Measurements from ENCODE around the gene CUX1.
"Not testable (repeated sequence)": the region's sequence is repeated elsewhere in the genome, so short reads cannot be mapped to it uniquely, and the experiment has no call there.

Gene CUX1

DNA sequence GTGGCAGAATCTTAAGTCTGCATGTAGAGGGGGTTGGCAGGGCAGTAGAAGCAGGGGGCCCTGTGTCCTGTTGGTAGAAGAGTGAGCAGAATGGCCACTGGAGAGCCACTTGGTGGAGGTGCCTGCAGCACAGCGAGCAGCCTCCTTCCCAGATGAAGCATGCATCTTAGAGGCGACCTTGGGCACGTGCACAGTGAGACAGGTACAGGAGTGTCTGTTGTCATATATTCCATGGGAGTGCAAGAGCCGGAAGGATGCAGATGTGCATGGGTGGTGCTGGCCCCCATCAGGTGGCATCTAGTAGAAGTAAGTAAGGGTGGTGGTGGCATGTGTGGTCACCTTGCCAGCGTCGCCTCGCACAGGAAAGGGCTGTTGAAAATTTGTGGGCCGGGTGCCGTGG, 53.9 kb downstream of the CUX1 start:
- DNase-seq: no peak

DNA sequence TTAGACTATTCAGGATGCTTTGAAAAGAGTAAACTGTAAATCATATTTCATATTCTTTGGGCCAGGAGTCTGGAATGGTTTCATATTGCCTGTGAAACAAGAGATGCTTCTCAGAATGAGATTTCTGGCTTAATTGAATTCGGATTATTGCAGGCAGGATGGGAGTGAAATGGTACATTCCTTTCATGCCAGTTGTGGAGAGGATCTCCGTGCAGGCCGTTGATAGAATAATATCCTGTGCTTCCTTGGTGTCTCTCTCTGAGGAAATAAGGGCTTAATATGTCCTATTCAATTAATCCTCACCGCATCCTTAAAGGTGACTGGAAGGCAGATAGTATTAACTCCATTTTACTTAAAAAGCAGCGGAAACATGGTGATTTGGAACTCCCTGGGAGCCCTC, 56.6 kb downstream of the CUX1 start:
- DNase-seq: no peak

DNA sequence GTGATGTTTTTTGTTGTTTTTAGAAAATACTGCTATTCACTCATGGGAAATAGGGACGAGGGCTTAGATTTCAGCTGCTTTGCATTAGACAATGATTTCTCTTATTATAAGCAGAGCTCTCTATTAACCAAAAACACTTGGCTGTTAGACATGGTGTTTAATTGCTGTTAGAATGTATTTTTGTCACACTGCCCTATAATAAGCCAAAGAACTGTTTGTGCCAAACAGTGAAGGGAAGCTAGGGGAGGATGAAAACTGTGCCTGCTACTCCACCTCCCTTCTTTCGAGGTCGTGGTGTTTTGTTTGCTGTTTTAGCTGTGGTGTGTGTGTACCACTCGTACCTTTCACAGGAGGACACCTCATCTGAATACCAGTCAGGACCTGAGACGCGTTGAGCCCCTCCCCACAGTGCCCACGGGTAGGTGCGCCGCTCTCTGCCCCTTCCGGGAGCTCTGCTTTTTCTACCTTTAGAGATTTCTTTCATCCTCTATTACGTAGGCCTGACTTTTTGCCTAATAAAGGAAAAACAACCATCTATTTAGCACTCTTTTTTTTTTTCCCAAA, 57.9 kb downstream of the CUX1 start:
- no peak for DNase-seq

DNA sequence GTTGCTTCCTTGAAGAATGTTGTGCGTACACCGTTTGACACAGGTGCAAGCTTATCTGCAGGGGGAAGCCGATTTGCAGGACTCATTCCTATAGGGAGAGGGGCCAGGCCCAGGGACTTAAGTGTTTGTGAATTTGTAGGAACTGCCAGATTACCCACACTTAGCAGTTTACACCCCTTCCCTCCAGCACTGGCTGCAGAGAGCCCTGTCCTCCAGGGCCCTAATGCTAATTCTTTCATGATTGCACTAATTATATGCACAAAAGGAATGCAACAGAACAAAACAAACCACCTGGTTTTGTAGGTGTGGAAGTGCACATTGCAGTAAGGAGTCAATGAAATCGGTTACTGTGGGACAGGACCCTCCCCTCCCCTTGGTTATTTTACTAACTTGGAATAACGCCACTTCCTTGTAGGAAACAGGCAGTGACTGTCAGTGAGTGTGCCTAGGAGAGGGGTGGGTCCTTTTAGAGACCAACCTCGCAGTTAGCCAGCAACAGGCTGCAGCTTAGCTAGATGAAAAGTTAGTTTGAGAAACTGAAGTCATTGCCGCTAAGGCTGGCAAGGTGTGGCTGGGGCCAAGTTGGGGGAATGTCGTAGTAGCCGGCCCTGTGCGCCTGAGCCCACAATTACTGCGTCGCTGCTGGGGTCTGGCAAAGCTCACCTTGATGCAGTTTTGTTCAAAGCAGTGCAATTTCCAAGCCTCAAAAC, 60.6 kb downstream of the CUX1 start:
- no peak for DNase-seq

DNA sequence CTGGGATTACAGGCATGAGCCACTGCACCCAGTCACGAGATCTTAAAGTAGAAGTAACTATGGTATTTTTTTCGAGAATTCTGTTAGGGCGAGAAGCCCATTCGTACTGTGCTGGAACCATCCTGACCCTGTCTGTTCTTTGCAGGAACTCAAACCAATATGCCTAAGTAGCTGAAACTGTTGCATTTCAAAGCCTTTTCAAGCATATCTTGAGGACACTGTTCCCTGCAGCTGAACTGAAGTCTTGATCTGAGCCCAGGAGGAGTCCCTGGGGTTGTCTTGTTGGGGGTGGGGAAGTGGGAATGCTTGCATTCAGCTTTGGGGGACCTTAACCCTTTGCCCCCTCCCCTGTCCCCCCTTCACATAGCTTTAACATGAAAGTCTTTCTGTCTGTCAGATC, 61.5 kb downstream of the CUX1 start:
- DNase-seq: no peak

DNA sequence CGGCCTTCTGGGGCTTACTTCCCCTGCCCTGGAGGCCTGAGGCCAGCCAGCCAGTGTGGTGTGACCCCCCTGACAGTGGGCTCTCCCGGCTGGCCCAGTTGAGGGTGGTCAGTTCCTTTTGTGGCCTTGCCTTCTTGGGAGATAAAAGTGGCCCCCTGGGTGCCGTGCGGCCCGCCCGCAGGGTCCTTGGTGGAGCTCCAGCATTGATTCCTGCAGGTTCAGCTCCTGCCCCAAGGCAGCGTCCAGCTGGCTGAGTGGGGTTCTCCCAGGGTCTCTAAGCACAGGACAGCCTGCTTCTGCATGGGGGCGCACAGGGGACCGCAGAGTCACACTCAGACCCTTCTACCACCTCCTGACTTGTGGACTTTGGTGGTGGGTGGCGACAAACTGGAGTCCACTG, 62.1 kb downstream of the CUX1 start:
- no peak for DNase-seq

DNA sequence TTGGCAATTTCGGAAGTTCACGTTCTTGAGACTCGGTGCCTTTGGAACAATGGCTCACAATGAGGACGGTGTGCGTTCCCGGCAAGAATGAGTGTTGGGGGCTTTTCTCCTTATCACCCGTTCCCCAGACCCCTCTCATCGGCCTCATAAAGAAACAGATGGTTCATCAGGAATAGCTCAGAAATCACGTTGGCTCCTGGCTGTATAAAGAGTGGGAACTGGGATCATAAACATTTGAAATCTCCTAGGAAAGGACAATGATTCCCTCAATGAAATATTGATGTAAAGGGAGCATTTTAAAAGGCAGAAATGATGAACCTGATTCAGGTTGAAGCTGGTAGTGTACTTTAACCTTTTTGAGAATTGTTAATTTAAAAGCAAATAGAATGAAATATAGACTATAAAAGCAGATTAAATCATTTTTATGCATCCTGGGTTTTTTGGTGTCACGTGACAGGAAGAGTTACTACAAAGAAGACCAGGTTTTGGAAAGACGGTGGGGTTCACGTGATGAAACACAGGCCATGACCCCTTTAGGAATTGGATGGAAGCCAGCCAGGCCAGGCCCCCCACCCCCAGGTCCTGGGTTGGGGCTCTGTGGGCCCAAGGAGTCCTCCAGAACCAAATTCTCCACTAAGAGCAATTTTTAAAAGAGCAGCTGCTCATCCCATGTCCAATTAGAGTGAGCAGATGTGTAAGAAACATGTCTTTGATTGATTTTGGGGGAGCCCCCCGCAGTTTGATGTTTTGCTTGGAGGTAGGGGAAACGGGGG, 63.0 kb downstream of the CUX1 start:
- DNase-seq: no peak

DNA sequence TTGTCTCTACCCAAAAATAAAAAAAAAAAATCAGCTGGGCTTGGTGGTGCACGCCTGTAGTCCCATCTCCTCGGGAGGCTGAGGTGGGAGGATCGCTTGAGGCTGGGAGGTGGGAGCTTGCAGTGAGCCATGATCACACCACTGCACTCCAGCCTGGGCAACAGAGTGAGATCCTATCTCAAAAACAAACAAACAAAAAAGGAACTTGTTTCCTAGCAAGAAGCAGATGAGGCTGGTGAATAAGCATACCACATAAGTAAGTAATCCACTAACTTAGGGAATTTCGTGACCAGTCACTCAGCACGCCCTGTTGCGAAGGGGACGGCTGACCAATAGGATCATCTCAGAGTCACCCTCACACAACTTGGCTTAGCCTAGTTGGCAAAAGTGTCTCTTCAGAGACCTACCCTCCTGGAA, 64.6 kb downstream of the CUX1 start:
- peak; percentile 76 to 93 for DNase-seq

DNA sequence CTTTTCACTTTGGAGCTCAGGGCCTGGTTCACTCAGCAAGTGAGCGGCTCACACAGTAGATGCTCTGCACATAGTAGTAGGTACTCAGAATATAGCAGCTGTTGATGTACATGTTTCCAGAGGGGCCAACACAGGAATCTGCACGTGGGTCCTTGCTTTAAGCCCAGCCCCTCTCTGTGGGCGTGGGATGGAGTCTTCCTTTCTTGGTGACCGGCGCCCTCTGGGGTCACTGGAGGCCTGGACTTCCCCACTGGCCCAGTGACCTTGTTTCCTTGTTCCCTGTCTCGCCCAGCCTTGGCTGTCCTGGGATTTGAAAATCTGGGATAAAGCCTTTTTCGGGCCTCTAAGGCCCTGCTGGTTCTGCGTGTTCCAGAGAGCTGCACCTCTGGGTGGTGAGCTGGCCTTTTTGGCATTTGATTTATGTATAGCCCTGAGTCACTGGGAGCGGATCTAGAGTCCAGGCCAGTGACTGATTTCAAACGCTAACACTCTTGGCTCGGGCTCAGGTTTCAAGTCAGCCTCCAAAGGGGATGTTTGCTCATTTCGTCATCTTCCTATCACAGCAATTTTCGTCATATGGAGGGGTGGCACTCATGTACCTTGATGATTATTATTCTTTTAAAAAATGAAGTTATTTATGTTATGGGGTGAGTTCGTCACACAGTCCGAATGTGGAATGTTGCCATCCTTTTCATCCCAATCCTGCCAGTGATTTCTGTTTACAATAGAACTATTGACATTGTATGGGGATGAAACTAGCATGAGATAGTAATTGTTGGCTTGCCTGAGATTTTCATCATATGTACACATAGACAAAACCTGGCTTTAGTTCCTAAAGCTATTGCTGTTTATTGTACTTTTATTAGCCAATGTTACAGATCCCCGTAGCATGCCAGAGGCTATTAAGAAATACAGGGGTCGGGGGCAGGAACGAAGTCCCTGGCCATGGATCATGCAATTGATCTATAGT, 65.5 kb downstream of the CUX1 start:
- peak; percentile 81 to 90 for DNase-seq

DNA sequence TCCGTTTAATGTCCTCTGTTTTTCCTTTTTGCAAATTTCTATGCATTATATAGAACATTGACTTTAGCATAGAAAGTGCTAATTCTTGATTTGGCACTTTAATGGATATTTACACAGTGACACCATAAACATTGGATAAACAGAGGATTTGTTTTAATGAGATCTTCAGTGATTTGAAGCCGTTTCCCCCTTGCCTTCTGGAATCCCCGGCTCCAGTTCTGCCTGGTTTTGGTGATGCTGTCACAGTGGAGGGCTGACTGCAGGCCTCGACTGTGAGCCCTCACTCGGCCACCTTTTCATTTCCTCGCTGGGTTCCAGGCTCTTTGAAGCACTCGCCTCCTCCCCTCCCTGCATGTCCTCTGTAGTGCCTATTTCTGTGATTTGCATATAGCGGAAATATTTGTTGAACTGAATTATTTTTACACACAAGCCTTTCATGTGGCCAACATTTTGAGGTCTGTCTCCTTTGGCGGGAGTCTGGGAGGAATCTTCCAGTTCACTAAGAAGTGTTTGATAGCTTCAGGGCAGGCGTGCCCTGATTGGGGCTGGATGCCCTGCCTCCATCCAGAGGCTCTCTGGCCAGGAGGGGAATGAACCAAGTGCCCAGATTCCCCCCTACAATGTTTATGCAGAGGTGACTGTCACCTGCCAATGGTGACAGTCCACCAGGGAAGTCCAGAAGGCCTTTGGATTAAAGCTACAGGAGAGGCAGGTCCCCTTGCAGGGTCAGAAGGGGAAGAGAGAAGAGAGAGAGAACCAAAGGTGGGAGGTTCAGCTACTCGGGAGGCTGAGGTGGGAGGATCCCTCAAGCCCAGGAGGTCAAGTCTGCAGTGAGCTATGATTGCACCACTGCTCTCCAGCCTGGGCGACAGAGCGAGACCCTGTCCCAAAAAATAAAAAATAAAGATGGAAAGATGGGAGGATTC, 67.5 kb downstream of the CUX1 start:
- no peak for DNase-seq

DNA sequence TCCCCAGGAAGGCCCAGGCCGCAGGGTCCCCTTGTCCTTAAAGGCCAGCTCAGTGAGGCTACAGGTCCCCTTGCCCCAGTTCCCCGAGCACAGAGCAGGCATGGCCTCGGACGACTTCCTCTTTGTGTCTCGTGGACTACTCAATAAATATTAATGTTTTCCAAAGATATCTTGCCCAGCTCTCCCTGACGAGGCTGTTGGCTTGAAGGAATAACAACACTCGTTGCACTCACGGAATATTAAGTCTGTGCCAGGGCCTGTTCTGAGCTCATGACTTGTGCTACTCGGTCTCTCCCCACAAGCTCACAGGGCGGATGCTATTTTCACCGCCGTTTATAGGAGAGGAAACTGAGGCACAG, 68.2 kb downstream of the CUX1 start:
- no peak for DNase-seq

DNA sequence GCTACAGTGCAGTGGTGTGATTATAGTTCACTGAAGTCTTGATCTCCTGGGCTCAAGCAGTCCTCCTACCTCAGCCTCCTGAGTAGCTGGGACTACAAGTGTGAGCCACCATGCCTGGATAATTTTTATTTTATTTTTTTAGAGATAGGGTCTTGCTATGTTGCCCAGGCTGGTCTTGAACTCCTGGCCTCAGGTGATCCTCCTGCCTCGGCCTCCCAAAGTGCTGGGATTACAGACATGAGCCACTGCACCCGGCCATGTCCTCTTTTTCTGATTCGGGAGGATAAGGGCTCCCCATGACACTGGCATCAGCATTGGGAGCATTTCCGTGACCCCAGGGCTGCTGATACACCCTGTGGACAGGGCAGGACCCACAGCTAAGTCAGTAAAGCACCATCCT, 69.9 kb downstream of the CUX1 start:
- not testable (repeated sequence) for DNase-seq

DNA sequence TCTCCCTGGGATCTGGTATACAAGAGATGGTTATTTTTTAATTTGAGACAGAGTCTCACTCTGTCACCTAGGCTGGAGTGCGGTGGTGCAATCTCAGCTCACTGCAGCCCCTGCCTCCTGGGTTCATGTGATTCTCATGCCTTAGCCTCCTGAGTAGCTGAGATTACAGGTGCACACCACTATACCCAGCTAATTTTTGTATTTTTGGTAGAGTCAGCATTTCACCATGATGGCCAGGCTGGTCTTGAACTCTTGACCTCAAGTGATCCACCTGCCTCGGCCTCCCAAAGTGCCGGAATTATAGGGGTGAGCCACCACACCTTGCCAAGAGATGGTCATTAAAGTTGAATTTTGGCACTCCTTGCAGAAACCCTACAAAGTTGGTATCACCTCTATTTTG, 71.1 kb downstream of the CUX1 start:
- not testable (repeated sequence) for DNase-seq

DNA sequence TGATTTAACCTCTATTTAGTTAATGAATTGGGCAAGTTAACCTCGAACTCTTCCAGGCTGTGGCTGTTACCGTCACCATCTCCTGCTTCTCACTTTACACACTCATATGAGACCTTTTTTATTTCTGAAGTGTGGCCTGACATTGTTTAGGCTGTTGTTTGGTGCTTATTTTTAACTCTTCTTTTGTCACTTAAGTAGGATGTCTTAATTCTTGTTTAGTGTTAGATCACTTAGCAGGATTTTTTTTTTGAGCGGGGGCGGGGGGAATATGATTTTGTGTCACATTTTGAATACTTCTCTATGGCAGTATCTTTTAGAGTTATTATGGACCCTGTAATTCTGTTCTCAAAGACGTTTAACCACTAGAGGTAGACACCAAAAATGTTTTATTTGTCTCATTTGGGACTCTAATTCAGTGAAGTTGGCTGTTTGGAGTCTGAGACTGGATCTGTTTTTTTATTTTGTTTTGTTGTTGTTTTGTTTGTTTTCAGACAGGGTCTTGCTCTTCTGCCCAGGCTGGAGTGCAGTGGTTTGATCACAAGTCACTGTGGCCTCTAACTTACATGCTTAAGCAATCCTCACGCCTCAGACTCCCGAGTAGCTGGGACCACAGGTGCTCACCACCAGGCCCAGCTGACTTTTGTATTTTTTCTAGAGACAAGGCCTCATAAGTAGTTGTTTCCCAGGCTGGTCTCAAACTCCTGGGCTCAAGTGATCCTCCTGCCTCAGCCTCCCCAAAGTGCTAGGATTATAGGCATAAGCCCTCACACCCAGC, 73.5 kb downstream of the CUX1 start:
- peak; percentile 49 to 59 for DNase-seq

DNA sequence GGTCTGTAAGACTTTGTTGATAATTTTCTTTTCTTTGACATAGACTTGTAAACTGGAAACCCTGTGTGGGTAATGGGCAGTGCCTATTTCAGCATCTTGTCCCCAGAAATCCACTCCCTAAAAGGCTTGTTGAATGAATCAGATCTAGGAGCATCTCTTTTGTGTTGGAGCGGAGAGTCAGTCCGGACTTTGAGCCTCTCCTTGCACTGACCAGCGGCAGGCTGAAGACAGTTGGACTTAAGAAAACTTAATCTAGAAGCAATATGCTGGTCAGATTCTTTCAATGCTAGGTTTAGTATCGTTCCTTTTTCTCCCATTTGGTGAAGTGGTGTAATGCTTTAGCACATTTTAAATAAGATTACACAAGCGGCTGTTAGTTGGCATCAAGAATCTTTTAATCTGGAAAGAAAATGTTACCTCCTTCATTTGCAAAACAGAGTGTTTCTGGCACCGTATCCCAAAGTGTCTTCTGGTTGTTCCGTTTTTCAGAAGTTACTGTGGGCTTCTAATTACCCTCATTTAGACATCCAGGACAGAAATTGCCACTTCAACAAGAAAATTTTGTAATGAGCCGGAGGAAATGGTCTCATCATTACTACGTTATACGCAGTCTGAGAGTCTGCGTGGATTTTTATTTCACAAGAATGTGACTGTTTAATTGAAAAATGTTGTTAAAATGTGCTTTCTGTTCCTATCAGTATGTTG, 74.7 kb downstream of the CUX1 start:
- peak; percentile 89 to 91 for DNase-seq

DNA sequence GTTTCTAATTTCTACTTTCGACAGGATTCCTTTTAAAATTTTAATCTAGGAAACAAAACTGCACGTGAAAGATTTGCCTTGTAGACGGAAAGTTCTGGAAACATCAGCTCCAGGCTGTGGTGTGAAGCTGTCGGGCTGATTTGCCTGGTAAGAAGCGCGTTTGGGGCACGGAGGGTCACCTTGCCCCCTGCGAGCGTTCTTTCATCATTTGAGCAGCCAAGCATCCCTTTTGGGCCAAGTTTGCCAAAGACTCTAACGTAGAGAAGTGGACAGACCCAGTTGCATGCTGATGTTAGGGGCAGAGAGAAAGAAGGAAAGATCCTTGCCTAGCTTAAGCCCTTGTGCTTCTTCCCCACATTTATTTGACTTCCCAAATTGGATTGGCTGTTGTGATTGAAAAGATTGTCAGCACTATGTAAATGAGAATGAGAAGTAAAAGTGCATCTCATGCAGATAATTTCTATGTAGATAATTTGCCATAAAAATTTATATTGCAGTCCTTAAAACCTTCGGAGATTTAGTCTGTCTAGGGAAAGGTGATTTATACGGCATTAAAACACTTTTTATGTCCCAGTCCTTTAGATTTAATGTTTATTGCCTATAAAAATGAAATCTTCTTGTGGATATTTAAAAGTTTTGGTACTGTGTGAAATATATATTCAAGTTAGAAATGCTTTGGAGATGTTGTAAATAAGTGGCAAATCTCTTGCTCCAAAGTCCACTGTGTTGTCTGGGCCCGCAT, 76.1 kb downstream of the CUX1 start:
- no peak for DNase-seq

DNA sequence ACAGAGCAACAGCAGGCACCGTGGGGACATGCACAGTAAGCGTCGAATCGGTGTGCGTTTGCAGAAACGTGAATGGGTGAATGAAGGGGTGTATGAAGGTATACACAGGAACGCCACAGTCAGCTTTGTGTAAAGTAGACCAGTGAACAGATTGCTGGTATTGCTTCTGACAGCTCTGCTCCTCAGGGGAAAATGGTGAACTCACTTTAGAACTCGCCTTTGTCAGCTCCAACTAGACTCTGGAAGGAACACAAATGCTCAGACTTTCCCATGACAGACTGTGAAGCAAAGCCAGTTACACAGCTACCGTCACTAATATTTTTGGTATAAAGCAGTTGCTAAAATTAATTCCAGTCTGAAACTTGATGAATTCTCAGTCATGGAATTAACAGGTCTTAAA, 78.9 kb downstream of the CUX1 start:
- DNase-seq: no peak

DNA sequence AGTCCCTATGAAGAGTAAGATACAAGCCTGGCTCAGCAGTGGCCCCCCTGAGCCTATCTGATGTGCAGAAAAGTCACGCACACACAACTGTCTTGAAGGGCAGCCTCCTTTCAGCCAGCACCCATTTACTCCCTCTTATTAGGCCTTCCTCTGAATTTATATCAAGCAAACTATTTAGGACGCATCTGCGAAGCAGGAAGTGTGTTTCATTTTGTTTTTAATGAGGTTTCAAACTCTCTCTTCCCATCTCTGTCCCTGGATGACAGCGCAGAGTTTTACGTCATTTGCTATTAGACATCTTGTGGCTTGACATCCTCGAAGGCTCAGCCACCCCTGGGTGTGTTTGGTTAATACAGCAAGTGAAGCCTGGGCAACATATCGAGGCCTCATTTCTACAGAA, 79.5 kb downstream of the CUX1 start:
- DNase-seq: no peak

DNA sequence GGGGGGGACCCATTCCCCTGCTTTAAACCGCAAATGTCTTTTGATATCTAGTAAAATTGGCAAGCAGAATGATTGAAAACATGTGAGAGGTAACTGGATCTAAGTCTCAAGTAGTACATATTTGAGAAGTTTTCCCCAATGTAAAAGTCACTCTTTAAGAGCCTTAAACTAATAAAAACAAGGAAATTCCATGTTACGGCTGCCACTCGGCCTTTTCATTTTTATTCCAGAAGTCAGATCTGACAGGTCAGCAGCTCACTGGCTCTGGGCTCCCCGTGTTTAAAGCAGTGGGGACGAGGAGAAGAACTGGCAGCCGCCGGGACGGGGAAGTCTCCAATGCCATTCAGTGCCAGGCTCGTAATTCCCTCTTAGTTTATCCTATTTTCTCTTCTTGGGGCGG, 80.7 kb downstream of the CUX1 start:
- DNase-seq: no peak

DNA sequence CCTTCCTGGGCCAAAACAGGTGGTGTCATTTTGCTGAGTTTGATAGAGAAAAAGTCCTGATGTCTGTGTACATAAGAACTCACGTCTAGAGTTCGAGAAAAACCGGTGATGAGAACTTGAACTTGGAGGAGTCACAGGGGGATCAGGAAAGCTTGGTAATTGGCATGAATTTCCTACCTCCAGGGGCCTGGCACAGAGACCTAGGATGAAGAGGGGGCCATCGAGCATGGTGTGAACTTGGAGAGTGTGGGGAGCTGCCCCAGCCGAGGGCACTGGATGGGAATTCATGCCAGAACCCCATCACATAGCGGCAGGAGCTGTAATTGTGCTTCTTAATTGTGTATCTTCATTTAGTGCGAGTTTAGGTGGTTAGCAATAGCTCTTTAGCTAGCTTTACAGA, 82.2 kb downstream of the CUX1 start:
- DNase-seq: no peak
